A549 (cell line): ENCODE measurements around the gene RGPD8. TPM values are rescaled to one million over a fixed set of nuclear protein-coding genes. Genes with fewer than 3 reads are reported as not detected.

Source experiments
- ATAC-seq, 2 experiments: fragments of 200-7000 bp in 1 of 2; fragments of >200 bp in 1 of 2; cut with Nextera tagmentation in 1 of 2; cut with Tn5 transposase in 1 of 2; 3 replicates each; pipeline versions ENCODE4 v1.8.0 to v1.9.1; 2018 to 2020; ENCODE audit warnings: mild to moderate bottlenecking in 1 of 2, moderate library complexity in 1 of 2
- CTCF ChIA-PET: fragments of 300-600 bp; sonication (Branson Sonifier 250); formaldehyde crosslinking; extraction: SDS; loops from one replicate; lab custom pipeline; 2021; ENCODE audit warnings: antibody characterized with exemption, inconsistent platforms; lab: Yijun Ruan, JAX
- POLR2A ChIA-PET: fragments of 350-600 bp; formaldehyde crosslinking; extraction: SDS; loops from one replicate; lab custom pipeline; 2021; ENCODE audit warnings: antibody characterized with exemption, inconsistent platforms; lab: Yijun Ruan, JAX
- DNase-seq, 2 experiments: peaks; one replicate each; pipeline versions ENCODE4 v3.0.0 to v3.0.0-alpha.2; 2011 to 2016; ENCODE audit warnings: low read depth in 1 of 2, low spot score in 1 of 2
- FAIRE-seq: peaks from 2 replicates; lab custom pipeline; 2011; peaks lifted over from hg19 to GRCh38; lab: Jason Lieb, UNC
- H3K27ac ChIP-seq, 2 experiments: fragments of >200 bp; sonication (Bioruptor Twin); formaldehyde crosslinking; 3 replicates each; pipeline ENCODE4 v1.5.1; 2016 to 2017
- H3K4me1 ChIP-seq: fragments of >200 bp; sonication (Bioruptor Twin); formaldehyde crosslinking; 3 replicates; pipeline ENCODE4 v1.6.1; 2016
- H3K4me2 ChIP-seq: fragments of >200 bp; sonication (Bioruptor Twin); formaldehyde crosslinking; 3 replicates; pipeline ENCODE4 v1.6.1; 2016
- H3K4me3 ChIP-seq: fragments of >200 bp; sonication (Bioruptor Twin); formaldehyde crosslinking; 3 replicates; pipeline ENCODE4 v1.5.1; 2016
- H3K9me3 ChIP-seq: fragments of >200 bp; sonication (Bioruptor Twin); formaldehyde crosslinking; 3 replicates; pipeline ENCODE4 v1.6.1; 2016
- ATOH8 ChIP-seq: fragments of 250-450 bp; sonication (Bioruptor Pico); IDR thresholded peaks from 2 replicates; pipeline ENCODE4 v1.5.0; 2020; ENCODE audit warnings: low read depth, mild to moderate bottlenecking, moderate library complexity
- BCL3 ChIP-seq: fragments of >200 bp; sonication (Bioruptor Twin); formaldehyde crosslinking; IDR thresholded peaks from 3 replicates; pipeline ENCODE4 v1.6.1; 2016
- BHLHE40 ChIP-seq: IDR thresholded peaks from 2 replicates; pipeline ENCODE4 v1.6.1; 2012; ENCODE audit warnings: low read depth, low read length, inconsistent platforms
- CEBPB ChIP-seq, 2 experiments: fragments of >200 bp in 1 of 2; sonication (Bioruptor Twin) in 1 of 2; formaldehyde crosslinking in 1 of 2; IDR thresholded peaks; 2 replicates each; pipeline ENCODE4 v1.6.1; 2012 to 2016
- CHD2 ChIP-seq: fragments of 150-350 bp; IDR thresholded peaks from 2 replicates; pipeline ENCODE4 v1.6.1; 2014; ENCODE audit warnings: low read length; ENCODE audit not compliant: partially characterized antibody
- CHD4 ChIP-seq: fragments of 200-600 bp; sonication (generic); IDR thresholded peaks from 2 replicates; pipeline ENCODE4 v1.6.1; 2016; ENCODE audit warnings: antibody characterized with exemption, mild to moderate bottlenecking, borderline replicate concordance
- CTCF ChIP-seq: fragments of >200 bp; sonication (Bioruptor Twin); formaldehyde crosslinking; IDR thresholded peaks from 3 replicates; pipeline ENCODE4 v1.5.1; 2016
- E2F6 ChIP-seq: IDR thresholded peaks from 2 replicates; pipeline ENCODE4 v1.6.1; 2012; ENCODE audit warnings: low read depth, borderline replicate concordance
- ELK1 ChIP-seq: fragments of 150-350 bp; IDR thresholded peaks from 2 replicates; pipeline ENCODE4 v1.6.1; 2014; ENCODE audit warnings: low read depth, mild to moderate bottlenecking, low read length
- FOSL2 ChIP-seq, 2 experiments: fragments of 450-650 bp in 1 of 2; fragments of >200 bp in 1 of 2; sonication (Bioruptor Twin) in 1 of 2; formaldehyde crosslinking; IDR thresholded peaks; 2 replicates each; pipeline versions ENCODE4 v1.5.0 to v1.6.1; 2016 to 2020; ENCODE audit warnings: mild to moderate bottlenecking in 1 of 2, moderate library complexity in 1 of 2
- FOXS1 ChIP-seq: fragments of 250-450 bp; sonication (Bioruptor Pico); IDR thresholded peaks from 2 replicates; pipeline ENCODE4 v1.5.0; 2020; ENCODE audit warnings: mild to moderate bottlenecking, moderate library complexity
- HEYL ChIP-seq: fragments of 250-450 bp; sonication (Bioruptor Pico); IDR thresholded peaks from 2 replicates; pipeline ENCODE4 v1.8.0; 2021; ENCODE audit warnings: mild to moderate bottlenecking, moderate library complexity
- HOXA7 ChIP-seq: fragments of 250-450 bp; sonication (Bioruptor Pico); IDR thresholded peaks from 2 replicates; pipeline ENCODE4 v1.5.0; 2020; ENCODE audit warnings: mild to moderate bottlenecking, moderate library complexity
- JUN ChIP-seq, 2 experiments: fragments of >200 bp; sonication (Bioruptor Twin); formaldehyde crosslinking; IDR thresholded peaks; 2 replicates in 1 of 2; 3 replicates in 1 of 2; pipeline ENCODE4 v1.6.1; 2016 to 2017
- JUNB ChIP-seq: fragments of >200 bp; sonication (Bioruptor Twin); formaldehyde crosslinking; IDR thresholded peaks from 2 replicates; pipeline ENCODE4 v1.6.1; 2016
- KDM5A ChIP-seq: fragments of 200-600 bp; sonication (generic); IDR thresholded peaks from 2 replicates; pipeline ENCODE4 v1.6.1; 2016; ENCODE audit warnings: antibody characterized with exemption, mild to moderate bottlenecking
- MAX ChIP-seq: IDR thresholded peaks from 2 replicates; pipeline ENCODE4 v1.6.1; 2012
- NR3C1 ChIP-seq: fragments of >200 bp; sonication (Bioruptor Twin); formaldehyde crosslinking; IDR thresholded peaks from 3 replicates; pipeline ENCODE4 v1.6.1; 2017
- RAD21 ChIP-seq, 2 experiments: fragments of >200 bp in 1 of 2; sonication (Bioruptor Twin) in 1 of 2; formaldehyde crosslinking in 1 of 2; IDR thresholded peaks in 1 of 2; conservative IDR thresholded peaks in 1 of 2; 2 replicates in 1 of 2; 3 replicates in 1 of 2; pipeline ENCODE4 v1.6.1; 2012 to 2018; ENCODE audit warnings: inconsistent platforms in 1 of 2
- REST ChIP-seq: fragments of 200-600 bp; sonication (generic); IDR thresholded peaks from 2 replicates; pipeline ENCODE4 v1.6.1; 2016; ENCODE audit warnings: antibody characterized with exemption, mild to moderate bottlenecking, moderate library complexity
- USF2 ChIP-seq: fragments of 450-650 bp; IDR thresholded peaks from 2 replicates; pipeline ENCODE4 v1.6.1; 2014; ENCODE audit warnings: antibody characterized with exemption
- ZFP36 ChIP-seq: fragments of 450-650 bp; IDR thresholded peaks from 2 replicates; pipeline ENCODE4 v1.6.1; 2014; ENCODE audit warnings: borderline replicate concordance; ENCODE audit not compliant: partially characterized antibody
- ZNF302 ChIP-seq: fragments of 250-450 bp; sonication (Bioruptor Pico); IDR thresholded peaks from 2 replicates; pipeline ENCODE4 v1.9.0; 2021; ENCODE audit warnings: inconsistent platforms, mild to moderate bottlenecking, moderate library complexity
- WGBS: methylation state at CpG from one replicate; pipeline ENCODE4 v1.1.6; 2017; ENCODE audit errors: missing lambda C conversion rate; 5-methylcytosine and 5-hydroxymethylcytosine counted together
- polyA plus RNA-seq, 4 experiments: library from polyadenylated mRNA; depleted of rRNA in 3 of 4; stranded (reverse); fragments of >200 nt; fragmentation: RNase III in 1 of 4; extraction: RNeasy Plus Mini Kit Qiagen cat#74134 plus additional on column Dnase treatment in 1 of 4; gene quantifications; 2 replicates in 3 of 4; 3 replicates in 1 of 4; pipeline ENCODE4 v1.2.3, GENCODE V29; 2011 to 2017

Gene RGPD8
- polyA plus RNA-seq, 2 of the 4 experiments (the other 2 are of a cell fraction): 2.7 to 7.6 TPM

GRCh38 chr2:112459372-112459771 is 25.9 kb upstream of the RGPD8 start:
- H3K4me2 ChIP-seq: no peak overlapping the region
- no peak overlapping the region for H3K4me3 ChIP-seq
- FAIRE-seq (no peak), DNase-seq (no peak), ATAC-seq (no peak)
- H3K9me3 ChIP-seq: peaks cover 6% of the 10 kb centered on the region; the same call in 1 of the 3 replicates
- ChIA-PET CTCF (interaction anchor here (1.2 kb wide), 1 partner anchor 25 kb away, joined by 3 read pairs; no protein-coding TSS in a partner anchor), POLR2A (no interaction called here)
- H3K4me1 ChIP-seq: no peaks in the 10 kb centered on the region
- TF ChIP-seq E2F6 (no peak), ATOH8 (CRISPR knock-in tag) (no peak), ELK1 (no peak), RAD21 (conservative IDR thresholded peaks at IDR 0.05 in 1 of 2, IDR thresholded peaks at IDR 0.05 in 1 of 2) (no peak), FOSL2 (IDR thresholded peaks at IDR 0.05) (no peak), FOSL2 (CRISPR knock-in tag; IDR thresholded peaks at IDR 0.05) (no peak), BHLHE40 (no peak), HEYL (no peak), CTCF (no peak), NR3C1 (no peak), CHD4 (no peak), FOXS1 (CRISPR knock-in tag) (no peak), HOXA7 (CRISPR knock-in tag) (no peak)
- whole genome bisulfite sequencing: 92% methylated on average over 1 of the region's 1 CpG
- no peak overlapping the region for H3K27ac ChIP-seq

- no peak for ATAC-seq
- no peak for TF ChIP-seq CEBPB (IDR thresholded peaks at IDR 0.05)
- TF ChIP-seq ZFP36: no peak
- TF ChIP-seq HOXA7 (CRISPR knock-in tag): no peak
- no peak for TF ChIP-seq KDM5A
- TF ChIP-seq ATOH8 (CRISPR knock-in tag): no peak
- no peak for TF ChIP-seq MAX
- no peak for TF ChIP-seq ZNF302 (CRISPR knock-in tag)
- no peak for TF ChIP-seq USF2
- TF ChIP-seq CHD2: no peak
- TF ChIP-seq JUN (IDR thresholded peaks at IDR 0.05): no peak
- no peak for TF ChIP-seq JUNB
- TF ChIP-seq REST: no peak
- no peak for TF ChIP-seq E2F6
- TF ChIP-seq BCL3: no peak
- TF ChIP-seq BHLHE40: no peak
Measured at GRCh38 chr2:112454586-112454985, 21.1 kb upstream of the RGPD8 start.

More at GRCh38 chr2:112454586-112454985, 21.1 kb upstream of the RGPD8 start:
- Histone ChIP-seq H3K27ac (no peak overlapping the region), H3K4me2 (no peak overlapping the region), H3K4me3 (no peak overlapping the region), H3K4me1 (no peaks in the 10 kb centered on the region), H3K9me3 (peaks cover 13% of the 10 kb centered on the region; the same call in 2 of the 3 replicates)
- ChIA-PET CTCF (interaction anchor here (0.9 to 3.3 kb wide), 2 partner anchors 26 to 333 kb away, joined by 3 to 10 read pairs; no protein-coding TSS in a partner anchor), POLR2A (no interaction called here)
- FAIRE-seq (no peak), DNase-seq (no peak)
